Measurements from ENCODE around the gene FIP1L1. TPM values are rescaled to one million over a fixed set of nuclear protein-coding genes. Genes with fewer than 3 reads are reported as not detected.
"Not testable (repeated sequence)": the region's sequence is repeated elsewhere in the genome, so short reads cannot be mapped to it uniquely, and the experiment has no call there.

The FIP1L1 gene
- total and polyA plus RNA-seq, 9 donors = 50.1 to 67.9 (median 64.4) TPM

- TF ChIP-seq EP300 (IDR thresholded peaks at IDR 0.05) (no peak), POLR2A (IDR thresholded peaks at IDR 0.05) (no peak), CTCF (IDR thresholded peaks at IDR 0.05) (no peak)
- Histone ChIP-seq H3K27me3 (no peaks in the 10 kb centered on the region), H3K4me1 (ENCODE audit: insufficient read depth) (peaks cover 3% of the 10 kb centered on the region), H3K36me3 (no peaks in the 10 kb centered on the region), H3K9me3 (no peaks in the 10 kb centered on the region), H3K27ac (no peak overlapping the region), H3K4me3 (no peak overlapping the region)
- intact Hi-C loops (cut with DNase I) = no loop called here
- no peak for DNase-seq
- 95 to 97% (median 97%) methylated on average over 4 of the region's 4 CpGs for WGBS, 3 donors
Observed at GRCh38 chr4:53380221-53380620, 2.8 kb downstream of the FIP1L1 start.

DNA sequence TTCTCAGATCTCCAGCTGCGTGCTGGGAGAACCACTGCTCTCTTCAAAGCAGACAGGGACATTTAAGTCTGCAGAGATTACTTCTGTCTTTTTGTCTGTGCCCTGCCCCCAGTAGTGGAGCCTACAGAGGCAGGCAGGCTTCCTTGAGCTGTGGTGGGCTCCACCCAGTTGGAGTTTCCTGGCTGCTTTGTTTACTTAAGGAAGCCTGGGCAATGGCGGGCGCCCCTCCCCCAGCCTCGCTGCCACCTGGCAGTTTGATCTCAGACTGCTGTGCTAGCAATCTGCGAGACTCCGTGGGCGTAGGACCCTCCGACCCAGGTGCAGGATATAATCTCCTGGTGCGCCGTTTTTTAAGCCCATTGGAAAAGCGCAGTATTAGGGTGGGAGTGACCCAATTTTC is 32.0 kb downstream of the FIP1L1 start:
- H3K9me3 ChIP-seq; H3K27me3 ChIP-seq; intact Hi-C loops (cut with DNase I); DNase-seq; H3K27ac ChIP-seq; H3K4me3 ChIP-seq; H3K36me3 ChIP-seq; H3K4me1 ChIP-seq (ENCODE audit: insufficient read depth): not testable (repeated sequence)
- WGBS, 3 donors = 90 to 98% (median 97%) methylated on average over 11 of the region's 11 CpGs

- no peak for TF ChIP-seq EP300 (IDR thresholded peaks at IDR 0.05)
- no peak for TF ChIP-seq POLR2A (IDR thresholded peaks at IDR 0.05)
- no peak for TF ChIP-seq CTCF (IDR thresholded peaks at IDR 0.05)
- no peaks in the 10 kb centered on the region for H3K36me3 ChIP-seq
Observed at GRCh38 chr4:53419208-53419607, 41.8 kb downstream of the FIP1L1 start.

GRCh38 chr4:53421791-53422190 is 44.4 kb downstream of the FIP1L1 start:
- no peaks in the 10 kb centered on the region for H3K27me3 ChIP-seq
- intact Hi-C loops (cut with DNase I) = no loop called here
- WGBS, 3 donors = 88 to 95% (median 94%) methylated on average over 2 of the region's 2 CpGs

More at GRCh38 chr4:53419208-53419607, 41.8 kb downstream of the FIP1L1 start:
- Histone ChIP-seq H3K27me3 (no peaks in the 10 kb centered on the region), H3K9me3 (no peaks in the 10 kb centered on the region), H3K4me1 (ENCODE audit: insufficient read depth) (no peaks in the 10 kb centered on the region), H3K27ac (no peak overlapping the region), H3K4me3 (no peak overlapping the region)
- WGBS, 3 donors = 94 to 98% (median 96%) methylated on average over 3 of the region's 3 CpGs
- DNase-seq = no peak
- intact Hi-C loops (cut with DNase I) = no loop called here

GRCh38 chr4:53422367-53422766 is 44.9 kb downstream of the FIP1L1 start:
- TF ChIP-seq EP300 (IDR thresholded peaks at IDR 0.05) = no peak
- TF ChIP-seq CTCF (IDR thresholded peaks at IDR 0.05) = no peak
- no peak for TF ChIP-seq POLR2A (IDR thresholded peaks at IDR 0.05)
- no peak for DNase-seq
- intact Hi-C loops (cut with DNase I) = no loop called here
- Histone ChIP-seq H3K4me1 (ENCODE audit: insufficient read depth) (no peaks in the 10 kb centered on the region), H3K27ac (no peak overlapping the region), H3K4me3 (no peak overlapping the region), H3K36me3 (no peaks in the 10 kb centered on the region), H3K9me3 (no peaks in the 10 kb centered on the region), H3K27me3 (no peaks in the 10 kb centered on the region)
- 95 to 99% (median 98%) methylated on average over 1 of the region's 1 CpG for whole genome bisulfite sequencing, 3 donors

More at GRCh38 chr4:53421791-53422190, 44.4 kb downstream of the FIP1L1 start:
- no peaks in the 10 kb centered on the region for H3K4me1 ChIP-seq (ENCODE audit: insufficient read depth)
- H3K36me3 ChIP-seq = no peaks in the 10 kb centered on the region
- TF ChIP-seq CTCF (IDR thresholded peaks at IDR 0.05) (no peak), EP300 (IDR thresholded peaks at IDR 0.05) (no peak), POLR2A (IDR thresholded peaks at IDR 0.05) (no peak)
- H3K4me3 ChIP-seq = no peak overlapping the region
- no peak overlapping the region for H3K27ac ChIP-seq
- no peak for DNase-seq
- H3K9me3 ChIP-seq = no peaks in the 10 kb centered on the region

Data from ovary (tissue), 9 donors.